GM18861 (cell line): Measurements from ENCODE around the gene CALCOCO2.
"Not testable (repeated sequence)": the region's sequence is repeated elsewhere in the genome, so short reads cannot be mapped to it uniquely, and the experiment has no call there.

ENCODE experiments used
- ATAC-seq: cut with Tn5 transposase; IDR thresholded peaks from one replicate; pipeline ENCODE4 v1.9.1; 2021; ENCODE audit not compliant: unreplicated experiment

Gene CALCOCO2

GRCh38 chr17:48820936-48821335 is 9.9 kb upstream of the CALCOCO2 start:
- ATAC-seq: not testable (repeated sequence)

GRCh38 chr17:48825446-48826381 is 5.1 kb upstream of the CALCOCO2 start:
- no peak for ATAC-seq

- no peak for ATAC-seq
Observed at GRCh38 chr17:48831549-48831883, 681 bp downstream of the CALCOCO2 start.

GRCh38 chr17:48834973-48835372 is 4.1 kb downstream of the CALCOCO2 start:
- ATAC-seq: no peak

GRCh38 chr17:48835971-48836370 is 5.1 kb downstream of the CALCOCO2 start:
- ATAC-seq: no peak

- ATAC-seq: not testable (repeated sequence)
Observed at GRCh38 chr17:48837458-48837857, 6.6 kb downstream of the CALCOCO2 start.

- ATAC-seq: no peak
Observed at GRCh38 chr17:48840441-48840840, 9.6 kb downstream of the CALCOCO2 start.

- peak; percentile 75 for ATAC-seq
Observed at GRCh38 chr17:48841395-48841831, 10.6 kb downstream of the CALCOCO2 start.

- ATAC-seq: no peak
Observed at GRCh38 chr17:48842746-48843145, 11.9 kb downstream of the CALCOCO2 start.

- ATAC-seq: no peak
Observed at GRCh38 chr17:48843187-48843900, 12.5 kb downstream of the CALCOCO2 start.

GRCh38 chr17:48850792-48851323 is 20.0 kb downstream of the CALCOCO2 start:
- ATAC-seq: no peak

GRCh38 chr17:48854774-48855476 is 24.1 kb downstream of the CALCOCO2 start:
- ATAC-seq: no peak

GRCh38 chr17:48856122-48856821 is 25.4 kb downstream of the CALCOCO2 start:
- no peak for ATAC-seq

GRCh38 chr17:48860034-48860433 is 29.2 kb downstream of the CALCOCO2 start:
- ATAC-seq: no peak

- ATAC-seq: no peak
Observed at GRCh38 chr17:48860456-48860855, 29.6 kb downstream of the CALCOCO2 start.

- ATAC-seq: no peak
Observed at GRCh38 chr17:48868916-48869500, 38.2 kb downstream of the CALCOCO2 start.

- ATAC-seq: no peak
Observed at GRCh38 chr17:48869821-48870318, 39.0 kb downstream of the CALCOCO2 start.

- ATAC-seq: no peak
Observed at GRCh38 chr17:48871035-48871550, 40.3 kb downstream of the CALCOCO2 start.

- no peak for ATAC-seq
Observed at GRCh38 chr17:48871551-48872351, 40.9 kb downstream of the CALCOCO2 start.
